HEK293 (cell line): ENCODE data around the gene SLAMF1.

Experiments
- CTCF ChIA-PET: fragments of 350-600 bp; formaldehyde crosslinking; extraction: SDS; loops from one replicate; lab custom pipeline; 2021; ENCODE audit warnings: antibody characterized with exemption; lab: Yijun Ruan, JAX
- POLR2A ChIA-PET: fragments of 300-600 bp; formaldehyde crosslinking; extraction: SDS; loops from one replicate; lab custom pipeline; 2020; ENCODE audit warnings: antibody characterized with exemption, inconsistent platforms; lab: Yijun Ruan, JAX
- H3K27ac ChIP-seq: fragments of 200-500 bp; sonication (Bioruptor generic); 2 replicates; pipeline ENCODE4 v1.5.1; 2014; ENCODE audit warnings: low read depth, low read length, control low read depth, inconsistent platforms; ENCODE audit errors: extremely low read depth
- H3K36me3 ChIP-seq, 2 experiments: fragments of 200-500 bp in 1 of 2; sonication (Bioruptor generic) in 1 of 2; 1 replicate in 1 of 2; 2 replicates in 1 of 2; pipeline ENCODE4 v1.5.1; 2014 to 2017; ENCODE audit warnings: inconsistent platforms in 2 of 2, low read length in 2 of 2; ENCODE audit not compliant: control insufficient read depth in 2 of 2, insufficient read depth in 1 of 2
- H3K4me1 ChIP-seq: fragments of 200-500 bp; sonication (Bioruptor generic); 2 replicates; pipeline ENCODE4 v1.5.1; 2014; ENCODE audit warnings: mild to moderate bottlenecking, low read length, inconsistent platforms; ENCODE audit not compliant: control insufficient read depth, insufficient read depth
- H3K4me3 ChIP-seq: 2 replicates; pipeline ENCODE4 v1.5.1; 2011; ENCODE audit warnings: low read depth, mild to moderate bottlenecking, control low read depth, low read length, moderate library complexity
- H3K9me3 ChIP-seq: fragments of 200-500 bp; sonication (Bioruptor generic); 2 replicates; pipeline ENCODE4 v1.5.1; 2014; ENCODE audit warnings: low read depth, low read length, inconsistent platforms; ENCODE audit not compliant: control insufficient read depth, insufficient read depth
- EGR2 ChIP-seq: fragments of 450-650 bp; formaldehyde crosslinking; IDR thresholded peaks from 2 replicates; pipeline ENCODE4 v1.5.1; 2016; ENCODE audit warnings: low read depth, missing biosample characterization, missing genetic modification characterization
- GFI1B ChIP-seq: fragments of 450-650 bp; formaldehyde crosslinking; IDR thresholded peaks from 2 replicates; pipeline ENCODE4 v1.5.1; 2016; ENCODE audit warnings: missing biosample characterization, missing genetic modification characterization
- GLIS1 ChIP-seq: fragments of 450-650 bp; formaldehyde crosslinking; IDR thresholded peaks from 2 replicates; pipeline ENCODE4 v1.5.1; 2016; ENCODE audit warnings: missing biosample characterization, missing genetic modification characterization
- ZBTB17 ChIP-seq: fragments of 450-650 bp; formaldehyde crosslinking; IDR thresholded peaks from 2 replicates; pipeline ENCODE4 v1.5.1; 2016; ENCODE audit warnings: missing biosample characterization, missing genetic modification characterization
- ZBTB21 ChIP-seq: fragments of 450-650 bp; formaldehyde crosslinking; IDR thresholded peaks from 2 replicates; pipeline ENCODE4 v1.5.1; 2017; ENCODE audit warnings: missing biosample characterization, missing genetic modification characterization
- ZBTB7A ChIP-seq: fragments of 450-650 bp; formaldehyde crosslinking; IDR thresholded peaks from 2 replicates; pipeline ENCODE4 v1.5.1; 2016; ENCODE audit warnings: low read depth, missing biosample characterization, missing genetic modification characterization
- ZEB2 ChIP-seq: fragments of 450-650 bp; formaldehyde crosslinking; IDR thresholded peaks from 2 replicates; pipeline ENCODE4 v1.5.1; 2016; ENCODE audit warnings: missing biosample characterization, missing genetic modification characterization
- ZFHX2 ChIP-seq: fragments of 450-650 bp; formaldehyde crosslinking; conservative IDR thresholded peaks from 2 replicates; pipeline ENCODE4 v1.5.1; 2016; ENCODE audit warnings: missing biosample characterization, missing genetic modification characterization
- ZNF121 ChIP-seq: fragments of 450-650 bp; formaldehyde crosslinking; IDR thresholded peaks from 2 replicates; pipeline ENCODE4 v1.5.1; 2016; ENCODE audit warnings: missing biosample characterization, missing genetic modification characterization
- ZNF175 ChIP-seq: fragments of 450-650 bp; formaldehyde crosslinking; IDR thresholded peaks from 2 replicates; pipeline ENCODE4 v1.5.1; 2016; ENCODE audit warnings: missing biosample characterization, missing genetic modification characterization
- ZNF341 ChIP-seq: fragments of 450-650 bp; formaldehyde crosslinking; IDR thresholded peaks from 2 replicates; pipeline ENCODE4; 2016; ENCODE audit warnings: low read depth, missing biosample characterization, missing genetic modification characterization
- ZNF37A ChIP-seq: fragments of 450-650 bp; IDR thresholded peaks from 2 replicates; pipeline ENCODE4 v1.5.1; 2018; ENCODE audit warnings: missing biosample characterization, missing genetic modification characterization
- ZNF501 ChIP-seq: fragments of 450-650 bp; formaldehyde crosslinking; IDR thresholded peaks from 2 replicates; pipeline ENCODE4 v1.5.1; 2016; ENCODE audit warnings: missing biosample characterization, missing genetic modification characterization
- ZNF555 ChIP-seq: fragments of 450-650 bp; formaldehyde crosslinking; conservative IDR thresholded peaks from 2 replicates; pipeline ENCODE4 v1.5.1; 2017; ENCODE audit warnings: missing biosample characterization, mild to moderate bottlenecking, missing genetic modification characterization, inconsistent platforms
- ZNF585B ChIP-seq: fragments of 450-650 bp; formaldehyde crosslinking; IDR thresholded peaks from 2 replicates; pipeline ENCODE4 v1.5.1; 2016; ENCODE audit warnings: missing biosample characterization, missing genetic modification characterization
- ZNF610 ChIP-seq: fragments of 450-650 bp; formaldehyde crosslinking; IDR thresholded peaks from 2 replicates; pipeline ENCODE4 v1.5.1; 2016; ENCODE audit warnings: missing biosample characterization, missing genetic modification characterization, borderline replicate concordance
- ZNF837 ChIP-seq: fragments of 450-650 bp; formaldehyde crosslinking; IDR thresholded peaks from 2 replicates; pipeline ENCODE4 v1.5.1; 2016; ENCODE audit warnings: missing biosample characterization, missing genetic modification characterization
- ZNF843 ChIP-seq: fragments of 450-650 bp; formaldehyde crosslinking; IDR thresholded peaks from 2 replicates; pipeline ENCODE4 v1.5.1; 2016; ENCODE audit warnings: missing biosample characterization, missing genetic modification characterization
- TF ChIP-seq, protein P1 (sequence below): fragments of 450-650 bp; formaldehyde crosslinking; IDR thresholded peaks from 2 replicates; pipeline ENCODE4; 2016; ENCODE audit warnings: missing biosample characterization, missing genetic modification characterization
- TF ChIP-seq, protein P2 (sequence below): fragments of 450-650 bp; formaldehyde crosslinking; IDR thresholded peaks from 2 replicates; pipeline ENCODE4 v1.5.1; 2016; ENCODE audit warnings: missing biosample characterization, missing genetic modification characterization
- TF ChIP-seq, protein P3 (sequence below): fragments of 450-650 bp; formaldehyde crosslinking; IDR thresholded peaks from 2 replicates; pipeline ENCODE4 v1.5.1; 2016; ENCODE audit warnings: missing biosample characterization, missing genetic modification characterization

Gene SLAMF1

DNA sequence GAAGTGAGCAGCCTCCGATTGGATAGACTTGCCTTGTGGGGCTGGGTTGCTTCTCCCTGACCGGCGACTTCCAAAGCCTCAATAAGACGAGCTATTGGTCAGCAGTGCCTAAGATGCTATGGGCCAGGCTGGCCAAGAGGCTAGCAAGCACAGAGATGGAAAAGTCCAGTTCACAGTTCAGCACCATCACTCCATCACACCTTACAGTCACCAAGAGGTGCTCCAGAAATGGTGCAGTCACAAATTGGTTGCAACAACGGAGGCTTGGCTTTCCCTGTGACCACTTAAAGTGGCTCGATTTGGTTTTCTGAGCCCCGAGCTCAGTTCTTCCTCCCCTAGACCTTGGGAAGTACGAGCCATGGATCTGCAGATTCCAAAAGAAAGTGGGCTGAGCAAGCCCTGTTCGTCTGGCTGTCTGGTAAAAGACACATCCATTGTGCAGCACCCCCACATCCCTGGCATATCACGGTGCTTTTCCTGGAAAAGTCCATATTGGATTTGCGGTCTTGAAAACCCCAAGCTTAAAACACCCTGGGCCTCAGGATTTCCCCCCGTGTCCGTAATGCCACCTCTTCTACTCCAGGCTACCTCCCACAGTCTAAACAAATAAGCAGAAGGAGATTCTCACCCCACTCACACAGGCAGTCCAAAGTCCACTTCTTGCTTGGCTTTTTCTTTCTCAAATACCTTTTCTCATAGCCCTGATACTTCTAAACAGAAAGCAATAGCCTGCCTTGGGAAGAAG lies 1.3 kb downstream of the SLAMF1 start:
- Histone ChIP-seq H3K4me3 (no peak overlapping the region), H3K4me1 (no peaks in the 10 kb centered on the region), H3K9me3 (no peaks in the 10 kb centered on the region), H3K27ac (no peak overlapping the region), H3K36me3 (no peaks in the 10 kb centered on the region)
- ChIA-PET CTCF (interaction anchor here (0.7 to 0.8 kb wide), 2 partner anchors 30 kb away, joined by 4 read pairs; no protein-coding TSS in a partner anchor), POLR2A (no interaction called here)
- TF ChIP-seq EGR2 (tag by site-specific recombination) = peak; percentile 41; the same call in 1 of the 2 replicates
- no peak for TF ChIP-seq ZNF610 (tag by site-specific recombination)
- TF ChIP-seq ZFHX2 (tag by site-specific recombination) = 0 out of 2 replicates have a peak, but pooled peaks have one; percentile 42

DNA sequence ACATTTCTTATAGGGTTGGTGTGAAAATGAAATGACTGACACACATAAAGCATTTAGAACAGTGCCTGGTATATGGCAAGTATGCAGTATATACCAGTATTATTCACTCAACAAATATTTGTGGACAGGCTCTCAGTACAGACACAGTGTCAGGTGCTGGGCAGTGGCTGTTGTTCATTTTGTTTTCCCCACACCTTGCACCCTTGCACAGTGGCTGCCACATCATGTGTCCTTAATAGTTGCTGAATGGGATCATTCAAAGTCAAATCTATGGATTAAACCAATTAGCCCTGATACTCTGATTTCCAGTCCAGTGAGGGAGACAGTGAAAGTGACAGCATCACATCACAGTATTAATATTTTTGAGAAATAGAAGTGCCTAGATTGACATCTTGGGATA lies 2.4 kb downstream of the SLAMF1 start:
- Histone ChIP-seq H3K9me3 (no peaks in the 10 kb centered on the region), H3K27ac (no peak overlapping the region), H3K36me3 (no peaks in the 10 kb centered on the region), H3K4me1 (no peaks in the 10 kb centered on the region), H3K4me3 (no peak overlapping the region)
- POLR2A ChIA-PET = no interaction called here
- TF ChIP-seq ZBTB7A (tag by site-specific recombination) = no peak
- no peak for TF ChIP-seq GFI1B (tag by site-specific recombination)
- TF ChIP-seq ZNF837 (tag by site-specific recombination) = no peak
- TF ChIP-seq ZNF37A = no peak
- no peak for TF ChIP-seq ZNF121 (tag by site-specific recombination)
- TF ChIP-seq, protein P1, sequence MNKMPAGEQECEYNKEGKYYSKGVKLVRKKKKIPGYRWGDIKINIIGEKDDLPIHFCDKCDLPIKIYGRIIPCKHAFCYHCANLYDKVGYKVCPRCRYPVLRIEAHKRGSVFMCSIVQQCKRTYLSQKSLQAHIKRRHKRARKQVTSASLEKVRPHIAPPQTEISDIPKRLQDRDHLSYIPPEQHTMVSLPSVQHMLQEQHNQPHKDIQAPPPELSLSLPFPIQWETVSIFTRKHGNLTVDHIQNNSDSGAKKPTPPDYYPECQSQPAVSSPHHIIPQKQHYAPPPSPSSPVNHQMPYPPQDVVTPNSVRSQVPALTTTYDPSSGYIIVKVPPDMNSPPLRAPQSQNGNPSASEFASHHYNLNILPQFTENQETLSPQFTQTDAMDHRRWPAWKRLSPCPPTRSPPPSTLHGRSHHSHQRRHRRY = no peak
- TF ChIP-seq, protein P2, sequence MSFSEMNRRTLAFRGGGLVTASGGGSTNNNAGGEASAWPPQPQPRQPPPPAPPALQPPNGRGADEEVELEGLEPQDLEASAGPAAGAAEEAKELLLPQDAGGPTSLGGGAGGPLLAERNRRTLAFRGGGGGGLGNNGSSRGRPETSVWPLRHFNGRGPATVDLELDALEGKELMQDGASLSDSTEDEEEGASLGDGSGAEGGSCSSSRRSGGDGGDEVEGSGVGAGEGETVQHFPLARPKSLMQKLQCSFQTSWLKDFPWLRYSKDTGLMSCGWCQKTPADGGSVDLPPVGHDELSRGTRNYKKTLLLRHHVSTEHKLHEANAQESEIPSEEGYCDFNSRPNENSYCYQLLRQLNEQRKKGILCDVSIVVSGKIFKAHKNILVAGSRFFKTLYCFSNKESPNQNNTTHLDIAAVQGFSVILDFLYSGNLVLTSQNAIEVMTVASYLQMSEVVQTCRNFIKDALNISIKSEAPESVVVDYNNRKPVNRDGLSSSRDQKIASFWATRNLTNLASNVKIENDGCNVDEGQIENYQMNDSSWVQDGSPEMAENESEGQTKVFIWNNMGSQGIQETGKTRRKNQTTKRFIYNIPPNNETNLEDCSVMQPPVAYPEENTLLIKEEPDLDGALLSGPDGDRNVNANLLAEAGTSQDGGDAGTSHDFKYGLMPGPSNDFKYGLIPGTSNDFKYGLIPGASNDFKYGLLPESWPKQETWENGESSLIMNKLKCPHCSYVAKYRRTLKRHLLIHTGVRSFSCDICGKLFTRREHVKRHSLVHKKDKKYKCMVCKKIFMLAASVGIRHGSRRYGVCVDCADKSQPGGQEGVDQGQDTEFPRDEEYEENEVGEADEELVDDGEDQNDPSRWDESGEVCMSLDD (tag by site-specific recombination) = no peak
- no peak for TF ChIP-seq ZEB2
- no peak for TF ChIP-seq ZNF501 (tag by site-specific recombination)
- TF ChIP-seq ZBTB21 (tag by site-specific recombination) = no peak
- no peak for TF ChIP-seq ZNF341 (tag by site-specific recombination)
- TF ChIP-seq, protein P3, sequence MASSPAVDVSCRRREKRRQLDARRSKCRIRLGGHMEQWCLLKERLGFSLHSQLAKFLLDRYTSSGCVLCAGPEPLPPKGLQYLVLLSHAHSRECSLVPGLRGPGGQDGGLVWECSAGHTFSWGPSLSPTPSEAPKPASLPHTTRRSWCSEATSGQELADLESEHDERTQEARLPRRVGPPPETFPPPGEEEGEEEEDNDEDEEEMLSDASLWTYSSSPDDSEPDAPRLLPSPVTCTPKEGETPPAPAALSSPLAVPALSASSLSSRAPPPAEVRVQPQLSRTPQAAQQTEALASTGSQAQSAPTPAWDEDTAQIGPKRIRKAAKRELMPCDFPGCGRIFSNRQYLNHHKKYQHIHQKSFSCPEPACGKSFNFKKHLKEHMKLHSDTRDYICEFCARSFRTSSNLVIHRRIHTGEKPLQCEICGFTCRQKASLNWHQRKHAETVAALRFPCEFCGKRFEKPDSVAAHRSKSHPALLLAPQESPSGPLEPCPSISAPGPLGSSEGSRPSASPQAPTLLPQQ (tag by site-specific recombination) = no peak
- no peak for TF ChIP-seq ZNF555
- no peak for TF ChIP-seq ZBTB17 (tag by site-specific recombination)
- TF ChIP-seq ZNF585B = no peak
- no peak for TF ChIP-seq ZNF175 (tag by site-specific recombination)
- TF ChIP-seq GLIS1 (tag by site-specific recombination) = no peak
- TF ChIP-seq ZNF843 (tag by site-specific recombination) = no peak
- CTCF ChIA-PET = no interaction called here
